A549 (cell line): Measurements from ENCODE around the gene AEBP1. TPM values are rescaled to one million over a fixed set of nuclear protein-coding genes. Genes with fewer than 3 reads are reported as not detected.

Experiments
- ATAC-seq, 2 experiments: fragments of 200-7000 bp in 1 of 2; fragments of >200 bp in 1 of 2; cut with Nextera tagmentation in 1 of 2; cut with Tn5 transposase in 1 of 2; 3 replicates each; pipeline versions ENCODE4 v1.8.0 to v1.9.1; 2018 to 2020; ENCODE audit warnings: mild to moderate bottlenecking in 1 of 2, moderate library complexity in 1 of 2
- CTCF ChIA-PET: fragments of 300-600 bp; sonication (Branson Sonifier 250); formaldehyde crosslinking; extraction: SDS; loops from one replicate; lab custom pipeline; 2021; ENCODE audit warnings: antibody characterized with exemption, inconsistent platforms; lab: Yijun Ruan, JAX
- POLR2A ChIA-PET: fragments of 350-600 bp; formaldehyde crosslinking; extraction: SDS; loops from one replicate; lab custom pipeline; 2021; ENCODE audit warnings: antibody characterized with exemption, inconsistent platforms; lab: Yijun Ruan, JAX
- DNase-seq, 2 experiments: peaks; one replicate each; pipeline versions ENCODE4 v3.0.0 to v3.0.0-alpha.2; 2011 to 2016; ENCODE audit warnings: low read depth in 1 of 2, low spot score in 1 of 2
- FAIRE-seq: peaks from 2 replicates; lab custom pipeline; 2011; peaks lifted over from hg19 to GRCh38; lab: Jason Lieb, UNC
- H3K27ac ChIP-seq, 2 experiments: fragments of >200 bp; sonication (Bioruptor Twin); formaldehyde crosslinking; 3 replicates each; pipeline ENCODE4 v1.5.1; 2016 to 2017
- H3K4me1 ChIP-seq: fragments of >200 bp; sonication (Bioruptor Twin); formaldehyde crosslinking; 3 replicates; pipeline ENCODE4 v1.6.1; 2016
- H3K4me2 ChIP-seq: fragments of >200 bp; sonication (Bioruptor Twin); formaldehyde crosslinking; 3 replicates; pipeline ENCODE4 v1.6.1; 2016
- H3K4me3 ChIP-seq: fragments of >200 bp; sonication (Bioruptor Twin); formaldehyde crosslinking; 3 replicates; pipeline ENCODE4 v1.5.1; 2016
- H3K9me3 ChIP-seq: fragments of >200 bp; sonication (Bioruptor Twin); formaldehyde crosslinking; 3 replicates; pipeline ENCODE4 v1.6.1; 2016
- CEBPB ChIP-seq, 2 experiments: fragments of >200 bp in 1 of 2; sonication (Bioruptor Twin) in 1 of 2; formaldehyde crosslinking in 1 of 2; IDR thresholded peaks; 2 replicates each; pipeline ENCODE4 v1.6.1; 2012 to 2016
- CHD2 ChIP-seq: fragments of 150-350 bp; IDR thresholded peaks from 2 replicates; pipeline ENCODE4 v1.6.1; 2014; ENCODE audit warnings: low read length; ENCODE audit not compliant: partially characterized antibody
- EHMT2 ChIP-seq: fragments of 200-600 bp; sonication (generic); IDR thresholded peaks from 2 replicates; pipeline ENCODE4 v1.6.1; 2016; ENCODE audit warnings: antibody characterized with exemption, low read depth, mild to moderate bottlenecking, moderate library complexity
- EP300 ChIP-seq, 2 experiments: fragments of >200 bp; sonication (Bioruptor Twin); formaldehyde crosslinking; IDR thresholded peaks; 2 replicates in 1 of 2; 3 replicates in 1 of 2; pipeline ENCODE4 v1.6.1; 2016 to 2017
- ESRRA ChIP-seq: fragments of 150-350 bp; IDR thresholded peaks from 2 replicates; pipeline ENCODE4 v1.6.1; 2014; ENCODE audit warnings: mild to moderate bottlenecking, low read length, borderline replicate concordance
- FOSB ChIP-seq: fragments of 250-450 bp; sonication (Bioruptor Pico); IDR thresholded peaks from 2 replicates; pipeline ENCODE4 v1.5.0; 2020; ENCODE audit warnings: mild to moderate bottlenecking, moderate library complexity
- GATA3 ChIP-seq: IDR thresholded peaks from 2 replicates; pipeline ENCODE4 v1.6.1; 2012; ENCODE audit warnings: borderline replicate concordance
- HDAC2 ChIP-seq: fragments of 200-600 bp; sonication (generic); IDR thresholded peaks from 2 replicates; pipeline ENCODE4 v1.6.1; 2016
- HEYL ChIP-seq: fragments of 250-450 bp; sonication (Bioruptor Pico); IDR thresholded peaks from 2 replicates; pipeline ENCODE4 v1.8.0; 2021; ENCODE audit warnings: mild to moderate bottlenecking, moderate library complexity
- HOXB13 ChIP-seq: fragments of 250-450 bp; sonication (Bioruptor Pico); IDR thresholded peaks from 2 replicates; pipeline ENCODE4 v1.5.0; 2020; ENCODE audit warnings: low read depth, mild to moderate bottlenecking, moderate library complexity
- JUN ChIP-seq, 2 experiments: fragments of >200 bp; sonication (Bioruptor Twin); formaldehyde crosslinking; IDR thresholded peaks; 2 replicates in 1 of 2; 3 replicates in 1 of 2; pipeline ENCODE4 v1.6.1; 2016 to 2017
- JUNB ChIP-seq: fragments of >200 bp; sonication (Bioruptor Twin); formaldehyde crosslinking; IDR thresholded peaks from 2 replicates; pipeline ENCODE4 v1.6.1; 2016
- KDM5A ChIP-seq: fragments of 200-600 bp; sonication (generic); IDR thresholded peaks from 2 replicates; pipeline ENCODE4 v1.6.1; 2016; ENCODE audit warnings: antibody characterized with exemption, mild to moderate bottlenecking
- NFE2L2 ChIP-seq: fragments of 150-350 bp; conservative IDR thresholded peaks from 2 replicates; pipeline ENCODE4 v1.6.1; 2014; ENCODE audit warnings: low read length
- NR3C1 ChIP-seq: fragments of >200 bp; sonication (Bioruptor Twin); formaldehyde crosslinking; IDR thresholded peaks from 3 replicates; pipeline ENCODE4 v1.6.1; 2017
- RCOR1 ChIP-seq: fragments of 150-350 bp; IDR thresholded peaks from 2 replicates; pipeline ENCODE4 v1.6.1; 2014; ENCODE audit warnings: antibody characterized with exemption, low read length, low read depth
- REST ChIP-seq: fragments of 200-600 bp; sonication (generic); IDR thresholded peaks from 2 replicates; pipeline ENCODE4 v1.6.1; 2016; ENCODE audit warnings: antibody characterized with exemption, mild to moderate bottlenecking, moderate library complexity
- RFX5 ChIP-seq: fragments of 450-650 bp; IDR thresholded peaks from 2 replicates; pipeline ENCODE4 v1.7.1; 2014; ENCODE audit warnings: antibody characterized with exemption, mild to moderate bottlenecking, moderate library complexity
- TP53 ChIP-seq: fragments of 250-450 bp; sonication (Bioruptor Pico); IDR thresholded peaks from 2 replicates; pipeline ENCODE4 v1.5.0; 2021; ENCODE audit warnings: mild to moderate bottlenecking, moderate library complexity
- ZFP36 ChIP-seq: fragments of 450-650 bp; IDR thresholded peaks from 2 replicates; pipeline ENCODE4 v1.6.1; 2014; ENCODE audit warnings: borderline replicate concordance; ENCODE audit not compliant: partially characterized antibody
- ZNF302 ChIP-seq: fragments of 250-450 bp; sonication (Bioruptor Pico); IDR thresholded peaks from 2 replicates; pipeline ENCODE4 v1.9.0; 2021; ENCODE audit warnings: inconsistent platforms, mild to moderate bottlenecking, moderate library complexity
- WGBS: methylation state at CpG from one replicate; pipeline ENCODE4 v1.1.6; 2017; ENCODE audit errors: missing lambda C conversion rate; 5-methylcytosine and 5-hydroxymethylcytosine counted together
- polyA plus RNA-seq, 4 experiments: library from polyadenylated mRNA; depleted of rRNA in 3 of 4; stranded (reverse); fragments of >200 nt; fragmentation: RNase III in 1 of 4; extraction: RNeasy Plus Mini Kit Qiagen cat#74134 plus additional on column Dnase treatment in 1 of 4; gene quantifications; 2 replicates in 3 of 4; 3 replicates in 1 of 4; pipeline ENCODE4 v1.2.3, GENCODE V29; 2011 to 2017
- TF ChIP-seq, protein P1 (sequence below): fragments of 250-450 bp; sonication (Bioruptor Pico); IDR thresholded peaks from 2 replicates; pipeline ENCODE4 v1.5.0; 2021; ENCODE audit warnings: mild to moderate bottlenecking, moderate library complexity, borderline replicate concordance
- TF ChIP-seq, protein P2 (sequence below): fragments of 150-350 bp; IDR thresholded peaks from 2 replicates; pipeline ENCODE4 v1.6.1; 2014; ENCODE audit warnings: low read depth, mild to moderate bottlenecking, low read length

AEBP1 gene
- polyA plus RNA-seq, 2 of the 4 experiments (the other 2 are of a cell fraction): not detected

DNA sequence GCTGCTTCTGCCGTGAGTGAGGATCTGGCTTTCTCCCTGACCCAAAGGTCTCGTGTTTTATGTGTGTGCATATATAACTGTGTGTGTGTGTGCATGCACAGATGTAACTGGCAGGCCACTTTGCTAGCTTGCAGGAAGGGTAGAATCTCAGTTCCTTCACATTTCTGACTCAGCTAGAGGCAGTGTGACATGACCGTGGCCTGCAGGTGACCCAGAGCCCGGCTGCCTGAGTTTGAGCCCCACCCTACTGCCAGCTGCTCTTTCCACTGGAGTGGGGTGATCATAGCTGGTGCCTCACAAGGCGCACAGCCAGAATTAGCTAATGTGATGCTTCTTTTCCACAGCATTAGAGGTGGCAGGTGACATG lies 46.3 kb downstream of the AEBP1 start:
- no peaks in the 10 kb centered on the region for H3K9me3 ChIP-seq
- 86% methylated on average over 3 of the region's 5 CpGs for WGBS
- POLR2A ChIA-PET: no interaction called here
- no peak for DNase-seq
- no peak overlapping the region for H3K4me2 ChIP-seq
- H3K27ac ChIP-seq: no peak overlapping the region
- CTCF ChIA-PET: interaction anchor here (1.0 to 3.7 kb wide), 4 partner anchors 13 to 32 kb away, joined by 3 to 14 read pairs (median 4); no protein-coding TSS in a partner anchor
- no peak overlapping the region for H3K4me3 ChIP-seq
- TF ChIP-seq GATA3 (no peak), RCOR1 (no peak), RFX5 (no peak)
- FAIRE-seq: no peak
- H3K4me1 ChIP-seq: no peaks in the 10 kb centered on the region
- no peak for ATAC-seq

DNA sequence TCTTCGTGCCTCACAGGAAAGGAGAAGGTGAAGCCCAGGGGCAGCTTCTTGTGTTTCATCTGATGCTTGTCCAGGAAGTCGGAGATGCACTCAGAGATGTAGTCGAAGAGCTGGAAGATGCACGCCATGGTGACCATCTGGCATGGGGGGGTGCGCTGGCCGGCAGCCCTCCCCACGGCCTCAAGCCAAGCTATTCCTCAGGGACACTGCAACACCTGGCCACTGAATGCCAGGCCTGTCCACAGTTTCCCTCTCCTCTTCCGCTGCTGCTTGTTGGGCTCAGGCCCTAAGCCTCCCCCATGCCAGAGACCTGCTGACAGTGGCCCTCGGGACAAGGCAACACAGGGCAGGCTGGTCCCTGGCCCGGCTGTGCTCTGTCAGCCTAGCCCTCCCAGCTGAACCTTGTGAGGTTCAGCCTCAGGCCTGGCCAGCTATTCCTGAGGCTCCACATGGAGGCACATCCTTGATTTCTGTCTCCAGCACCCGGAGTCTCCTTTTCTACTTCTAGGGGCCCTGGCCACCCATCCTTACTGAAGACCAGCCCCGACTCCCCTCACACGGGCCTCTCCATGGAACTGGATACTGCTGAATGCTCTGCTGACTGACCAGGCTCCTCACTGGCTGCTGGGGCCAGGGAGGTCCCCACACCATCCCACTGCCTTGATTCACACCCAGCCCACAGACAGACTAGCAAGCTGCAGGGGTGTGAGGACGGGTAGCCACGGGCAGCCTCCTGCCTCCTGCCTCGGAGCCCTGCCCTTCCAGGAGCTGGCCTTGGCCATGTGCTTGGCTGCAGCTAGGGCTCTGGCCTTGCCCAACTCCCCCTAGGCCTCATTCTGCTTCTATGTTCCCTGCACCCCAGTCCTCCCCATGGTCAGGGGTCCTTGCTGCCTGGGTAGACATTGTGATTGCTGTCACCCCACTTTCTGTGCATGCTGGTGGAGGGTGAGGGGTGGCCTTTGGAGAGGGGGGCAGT lies 47.1 kb downstream of the AEBP1 start:
- FAIRE-seq (no peak), DNase-seq (no peak), ATAC-seq (no peak)
- 84% methylated on average over 12 of the region's 16 CpGs for WGBS
- Histone ChIP-seq H3K9me3 (no peaks in the 10 kb centered on the region), H3K4me3 (no peak overlapping the region), H3K4me1 (no peaks in the 10 kb centered on the region), H3K27ac (no peak overlapping the region), H3K4me2 (no peak overlapping the region)
- ChIA-PET POLR2A (no interaction called here), CTCF (interaction anchor here (1.0 to 3.7 kb wide), 5 partner anchors 12 to 31 kb away, joined by 3 to 14 read pairs (median 3); no protein-coding TSS in a partner anchor)
- TF ChIP-seq ZNF302 (CRISPR knock-in tag) (no peak), REST (no peak), NFE2L2 (no peak)

DNA sequence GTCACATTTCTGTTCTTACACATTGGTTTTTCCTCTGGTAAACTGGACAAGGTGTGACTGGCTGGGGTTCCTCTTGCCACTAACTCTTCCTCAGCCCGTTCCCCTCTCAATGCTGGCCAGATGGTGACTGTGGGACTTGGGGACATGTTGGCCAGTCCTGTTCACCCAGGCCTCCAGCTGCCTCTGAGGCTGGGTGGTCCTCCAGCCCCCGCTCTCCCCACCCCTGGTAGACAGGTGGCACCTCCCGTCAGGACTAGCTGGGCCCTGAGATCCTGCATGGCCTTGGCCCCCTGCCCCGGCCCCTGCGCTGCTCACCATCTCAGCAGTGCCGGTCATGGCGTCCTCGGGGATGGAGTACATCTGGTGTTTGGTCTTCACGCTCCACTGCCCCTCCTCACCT lies 47.8 kb downstream of the AEBP1 start:
- 83% methylated on average over 8 of the region's 9 CpGs for WGBS
- no peak for FAIRE-seq
- no peaks in the 10 kb centered on the region for H3K9me3 ChIP-seq
- no peak for TF ChIP-seq ZFP36
- TF ChIP-seq EHMT2: no peak
- TF ChIP-seq HOXB13 (CRISPR knock-in tag): no peak
- TF ChIP-seq JUN (IDR thresholded peaks at IDR 0.05): no peak
- TF ChIP-seq KDM5A: no peak
- TF ChIP-seq NR3C1: no peak
- TF ChIP-seq FOSB (CRISPR knock-in tag): no peak
- no peak for TF ChIP-seq CEBPB (IDR thresholded peaks at IDR 0.05)
- TF ChIP-seq TP53 (CRISPR knock-in tag): no peak
- no peak for TF ChIP-seq HDAC2
- no peak for TF ChIP-seq HEYL
- no peak for TF ChIP-seq JUNB
- no peak for TF ChIP-seq CHD2
- TF ChIP-seq EP300 (IDR thresholded peaks at IDR 0.05): no peak
- TF ChIP-seq ESRRA: no peak
- TF ChIP-seq, protein P1, sequence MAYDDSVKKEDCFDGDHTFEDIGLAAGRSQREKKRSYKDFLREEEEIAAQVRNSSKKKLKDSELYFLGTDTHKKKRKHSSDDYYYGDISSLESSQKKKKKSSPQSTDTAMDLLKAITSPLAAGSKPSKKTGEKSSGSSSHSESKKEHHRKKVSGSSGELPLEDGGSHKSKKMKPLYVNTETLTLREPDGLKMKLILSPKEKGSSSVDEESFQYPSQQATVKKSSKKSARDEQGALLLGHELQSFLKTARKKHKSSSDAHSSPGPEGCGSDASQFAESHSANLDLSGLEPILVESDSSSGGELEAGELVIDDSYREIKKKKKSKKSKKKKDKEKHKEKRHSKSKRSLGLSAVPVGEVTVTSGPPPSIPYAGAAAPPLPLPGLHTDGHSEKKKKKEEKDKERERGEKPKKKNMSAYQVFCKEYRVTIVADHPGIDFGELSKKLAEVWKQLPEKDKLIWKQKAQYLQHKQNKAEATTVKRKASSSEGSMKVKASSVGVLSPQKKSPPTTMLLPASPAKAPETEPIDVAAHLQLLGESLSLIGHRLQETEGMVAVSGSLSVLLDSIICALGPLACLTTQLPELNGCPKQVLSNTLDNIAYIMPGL (CRISPR knock-in tag): no peak
- TF ChIP-seq, protein P2, sequence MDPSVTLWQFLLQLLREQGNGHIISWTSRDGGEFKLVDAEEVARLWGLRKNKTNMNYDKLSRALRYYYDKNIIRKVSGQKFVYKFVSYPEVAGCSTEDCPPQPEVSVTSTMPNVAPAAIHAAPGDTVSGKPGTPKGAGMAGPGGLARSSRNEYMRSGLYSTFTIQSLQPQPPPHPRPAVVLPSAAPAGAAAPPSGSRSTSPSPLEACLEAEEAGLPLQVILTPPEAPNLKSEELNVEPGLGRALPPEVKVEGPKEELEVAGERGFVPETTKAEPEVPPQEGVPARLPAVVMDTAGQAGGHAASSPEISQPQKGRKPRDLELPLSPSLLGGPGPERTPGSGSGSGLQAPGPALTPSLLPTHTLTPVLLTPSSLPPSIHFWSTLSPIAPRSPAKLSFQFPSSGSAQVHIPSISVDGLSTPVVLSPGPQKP: no peak
- DNase-seq: no peak
- no peak for ATAC-seq
- no peaks in the 10 kb centered on the region for H3K4me1 ChIP-seq
- CTCF ChIA-PET: interaction anchor here (1.1 kb wide), 2 partner anchors 14 to 21 kb away, joined by 3 read pairs; no protein-coding TSS in a partner anchor
- no peak overlapping the region for H3K4me3 ChIP-seq
- H3K27ac ChIP-seq: no peak overlapping the region
- POLR2A ChIA-PET: no interaction called here
- no peak overlapping the region for H3K4me2 ChIP-seq
